ENCODE data around the gene RPS19.

DNA sequence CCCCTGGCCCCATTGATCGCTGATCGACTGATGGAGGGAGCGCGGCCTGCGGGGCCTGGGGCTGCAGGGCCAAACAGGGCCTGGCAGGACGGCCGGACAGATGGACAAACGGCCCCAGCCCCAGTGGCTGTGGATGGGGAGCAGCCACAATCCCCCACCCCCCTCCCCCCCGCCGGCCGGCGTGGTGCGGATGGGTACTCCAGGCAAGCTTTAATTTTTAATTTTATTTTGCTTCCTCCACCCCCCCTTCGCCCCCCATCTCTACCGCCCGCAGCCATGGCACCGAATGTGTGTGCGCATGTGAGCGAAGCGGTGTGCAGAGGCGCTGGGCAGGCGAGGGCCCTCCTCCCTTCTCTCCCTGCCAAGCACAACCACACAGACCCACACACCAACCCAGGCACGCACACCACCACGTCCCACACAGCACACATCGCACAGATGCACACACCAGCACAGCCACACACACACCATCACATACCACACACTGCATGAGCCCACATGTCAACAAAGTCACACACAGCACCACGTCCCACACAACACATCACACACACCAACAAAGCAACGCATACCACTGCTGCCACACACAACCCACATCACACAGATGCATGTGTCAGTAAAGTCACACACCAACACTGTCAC lies 55.8 kb downstream of the RPS19 start:
- TF ChIP-seq, protein P1, sequence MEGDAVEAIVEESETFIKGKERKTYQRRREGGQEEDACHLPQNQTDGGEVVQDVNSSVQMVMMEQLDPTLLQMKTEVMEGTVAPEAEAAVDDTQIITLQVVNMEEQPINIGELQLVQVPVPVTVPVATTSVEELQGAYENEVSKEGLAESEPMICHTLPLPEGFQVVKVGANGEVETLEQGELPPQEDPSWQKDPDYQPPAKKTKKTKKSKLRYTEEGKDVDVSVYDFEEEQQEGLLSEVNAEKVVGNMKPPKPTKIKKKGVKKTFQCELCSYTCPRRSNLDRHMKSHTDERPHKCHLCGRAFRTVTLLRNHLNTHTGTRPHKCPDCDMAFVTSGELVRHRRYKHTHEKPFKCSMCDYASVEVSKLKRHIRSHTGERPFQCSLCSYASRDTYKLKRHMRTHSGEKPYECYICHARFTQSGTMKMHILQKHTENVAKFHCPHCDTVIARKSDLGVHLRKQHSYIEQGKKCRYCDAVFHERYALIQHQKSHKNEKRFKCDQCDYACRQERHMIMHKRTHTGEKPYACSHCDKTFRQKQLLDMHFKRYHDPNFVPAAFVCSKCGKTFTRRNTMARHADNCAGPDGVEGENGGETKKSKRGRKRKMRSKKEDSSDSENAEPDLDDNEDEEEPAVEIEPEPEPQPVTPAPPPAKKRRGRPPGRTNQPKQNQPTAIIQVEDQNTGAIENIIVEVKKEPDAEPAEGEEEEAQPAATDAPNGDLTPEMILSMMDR (optimal IDR thresholded peaks at IDR 0.05 in 1 of 3, IDR thresholded peaks at IDR 0.05 in 1 of 3, conservative IDR thresholded peaks at IDR 0.05 in 1 of 3; ENCODE audit: extremely low read depth in 1 of 3, insufficient read depth in 2 of 3, low read length in 3 of 3) = no peak
- no peak for TF ChIP-seq EZH2 (IDR thresholded peaks at IDR 0.05; ENCODE audit: low read length)

Data from keratinocyte (primary cell).